Measurements from ENCODE around the gene KLHDC10. TPM values are rescaled to one million over a fixed set of nuclear protein-coding genes. Genes with fewer than 3 reads are reported as not detected.

KLHDC10 gene
- total and polyA plus RNA-seq, 2 experiments from 2014 or later, result 5.5 to 14.7 TPM

- no peak for TF ChIP-seq ZNF462 (CRISPR knock-in tag; IDR thresholded peaks at IDR 0.05)
- no peak for TF ChIP-seq EZH2 (IDR thresholded peaks at IDR 0.05; ENCODE audit: low read depth, unreplicated experiment)
- TF ChIP-seq CTCF (conservative IDR thresholded peaks at IDR 0.05; ENCODE audit: low read depth in 2 of 2), result no peak
- TF ChIP-seq EZH2phosphoT487 (IDR thresholded peaks at IDR 0.05; ENCODE audit: unreplicated experiment), result no peak
- TF ChIP-seq NANOG (IDR thresholded peaks at IDR 0.05; ENCODE audit: borderline replicate concordance), result no peak
- no peak for TF ChIP-seq CREB1 (CRISPR knock-in tag; IDR thresholded peaks at IDR 0.05; ENCODE audit: low read depth)
- no peak for TF ChIP-seq ZNF331 (CRISPR knock-in tag; IDR thresholded peaks at IDR 0.05; ENCODE audit: low read depth)
These were observed 37.8 kb downstream of the KLHDC10 start (continued) for GRCh38 chr7:130107949-130108674.
